LNCaP clone FGC (cell line): ENCODE data around the gene SLC5A1.

ENCODE experiments used
- DNase-seq: peaks from one replicate; pipeline ENCODE4 v3.0.0-alpha.2; 2011; ENCODE audit warnings: low read depth
- H3K4me3 ChIP-seq: 2 replicates; pipeline ENCODE4 v1.5.1; 2011; ENCODE audit warnings: mild to moderate bottlenecking, low read depth, low read length, control low read depth
- TF ChIP-seq, protein P1 (sequence below): IDR thresholded peaks from 2 replicates; pipeline ENCODE4 v1.5.1; 2012; ENCODE audit warnings: mild to moderate bottlenecking; ENCODE audit not compliant: control insufficient read depth, insufficient read depth; ENCODE audit errors: extremely low read depth

Gene SLC5A1

DNA sequence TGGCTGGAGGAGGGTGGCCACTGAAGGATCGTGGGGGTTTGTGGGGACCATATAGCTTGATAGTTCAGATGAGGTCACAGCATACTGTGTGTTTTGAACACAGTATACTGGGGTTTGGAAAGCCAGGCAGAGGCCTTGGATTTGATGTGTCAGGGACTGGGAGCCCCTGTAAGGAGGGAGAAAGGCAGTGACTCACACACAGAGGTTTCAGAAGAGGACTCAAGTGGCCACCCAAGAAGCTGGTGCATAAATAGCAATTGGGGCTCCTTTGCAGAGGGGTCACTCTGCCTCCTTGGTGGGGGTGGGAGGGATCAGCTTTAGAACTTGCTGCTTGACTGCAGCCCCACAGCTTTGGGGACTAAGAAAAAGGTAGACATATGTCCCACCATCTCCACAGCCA lies 39.3 kb downstream of the SLC5A1 start:
- TF ChIP-seq, protein P1, sequence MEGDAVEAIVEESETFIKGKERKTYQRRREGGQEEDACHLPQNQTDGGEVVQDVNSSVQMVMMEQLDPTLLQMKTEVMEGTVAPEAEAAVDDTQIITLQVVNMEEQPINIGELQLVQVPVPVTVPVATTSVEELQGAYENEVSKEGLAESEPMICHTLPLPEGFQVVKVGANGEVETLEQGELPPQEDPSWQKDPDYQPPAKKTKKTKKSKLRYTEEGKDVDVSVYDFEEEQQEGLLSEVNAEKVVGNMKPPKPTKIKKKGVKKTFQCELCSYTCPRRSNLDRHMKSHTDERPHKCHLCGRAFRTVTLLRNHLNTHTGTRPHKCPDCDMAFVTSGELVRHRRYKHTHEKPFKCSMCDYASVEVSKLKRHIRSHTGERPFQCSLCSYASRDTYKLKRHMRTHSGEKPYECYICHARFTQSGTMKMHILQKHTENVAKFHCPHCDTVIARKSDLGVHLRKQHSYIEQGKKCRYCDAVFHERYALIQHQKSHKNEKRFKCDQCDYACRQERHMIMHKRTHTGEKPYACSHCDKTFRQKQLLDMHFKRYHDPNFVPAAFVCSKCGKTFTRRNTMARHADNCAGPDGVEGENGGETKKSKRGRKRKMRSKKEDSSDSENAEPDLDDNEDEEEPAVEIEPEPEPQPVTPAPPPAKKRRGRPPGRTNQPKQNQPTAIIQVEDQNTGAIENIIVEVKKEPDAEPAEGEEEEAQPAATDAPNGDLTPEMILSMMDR: no peak
- no peak for DNase-seq
- H3K4me3 ChIP-seq: no peak overlapping the region

DNA sequence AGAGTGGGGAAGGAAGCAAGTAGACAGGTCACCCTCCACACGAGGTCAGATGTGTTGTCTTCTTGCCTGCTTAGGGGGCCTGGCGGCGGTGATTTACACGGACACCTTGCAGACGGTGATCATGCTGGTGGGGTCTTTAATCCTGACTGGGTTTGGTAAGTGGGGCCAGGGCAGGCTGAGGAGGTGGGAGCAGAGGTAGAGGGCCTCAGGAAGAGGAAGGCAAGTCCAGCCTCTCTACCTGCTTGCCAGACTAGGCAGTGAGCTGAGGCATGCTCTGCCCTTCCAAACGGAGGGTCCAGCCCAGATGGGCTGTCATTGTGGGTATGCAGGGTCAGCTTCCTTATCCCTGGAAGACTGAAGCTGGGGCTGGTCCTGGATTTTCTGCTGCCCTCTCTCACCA lies 39.9 kb downstream of the SLC5A1 start:
- TF ChIP-seq, protein P1: no peak
- no peak overlapping the region for H3K4me3 ChIP-seq
- no peak for DNase-seq

DNA sequence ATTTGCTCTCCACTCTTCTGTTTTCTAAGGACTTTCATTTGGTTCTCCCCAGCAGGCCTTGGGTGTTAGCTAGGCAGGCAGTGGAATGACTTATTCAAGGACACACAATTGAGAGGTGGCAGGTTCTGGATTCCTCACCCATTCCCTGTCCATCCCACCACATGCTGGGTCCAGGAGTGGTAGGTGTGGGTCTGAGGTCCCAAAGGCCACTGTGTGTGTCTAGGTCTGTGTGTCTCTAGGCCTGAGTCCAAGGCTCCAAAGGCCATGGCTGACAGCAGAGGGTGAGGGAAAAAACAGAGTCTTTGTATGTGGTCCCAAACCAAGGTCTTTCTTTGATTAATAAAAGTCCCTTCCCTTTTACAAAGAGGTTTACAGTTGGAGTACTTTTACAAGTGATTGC lies 40.8 kb downstream of the SLC5A1 start:
- TF ChIP-seq, protein P1: no peak
- no peak overlapping the region for H3K4me3 ChIP-seq

DNA sequence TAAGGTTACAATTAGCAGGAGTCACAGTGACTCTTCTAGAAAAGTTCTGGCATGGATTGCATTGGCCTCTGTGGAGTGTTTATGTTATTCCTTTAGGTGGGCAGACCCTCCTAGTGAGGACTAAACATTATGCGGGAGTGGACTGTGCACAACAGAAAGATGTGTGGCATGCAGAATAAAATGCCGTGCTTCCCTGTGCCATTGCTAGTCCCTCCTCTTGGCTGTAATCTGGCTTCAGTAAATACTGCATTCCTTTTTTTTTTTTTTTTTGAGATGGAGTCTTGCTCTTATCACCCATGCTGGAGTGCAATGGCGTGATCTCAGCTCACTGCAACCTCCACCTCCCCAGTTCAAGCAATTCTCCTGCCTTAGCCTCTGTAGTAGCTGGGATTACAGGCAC lies 45.0 kb downstream of the SLC5A1 start:
- H3K4me3 ChIP-seq: no peak overlapping the region
- no peak for DNase-seq
- TF ChIP-seq, protein P1: no peak

More for the DNA sequence above, 40.8 kb downstream of the SLC5A1 start:
- DNase-seq: no peak

DNA sequence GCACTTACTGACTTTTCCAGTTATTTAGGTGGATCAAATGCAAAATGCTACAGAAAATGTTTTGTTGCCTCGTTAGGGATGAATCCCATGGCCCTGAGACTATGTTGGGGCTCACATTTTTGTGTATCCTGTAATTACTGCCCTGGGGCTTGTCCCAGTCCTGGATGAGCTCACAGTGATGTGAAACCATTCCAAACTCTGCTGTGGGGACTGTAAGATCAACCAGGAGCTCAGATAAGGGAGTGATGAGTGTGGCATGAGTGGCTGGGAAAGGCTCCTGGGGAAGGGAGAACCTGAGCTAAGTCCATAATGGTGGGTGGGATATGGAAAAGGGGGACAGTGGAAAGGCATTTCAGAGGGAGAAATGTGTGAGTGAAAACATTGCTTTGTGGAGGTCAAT lies 54.0 kb downstream of the SLC5A1 start:
- no peak overlapping the region for H3K4me3 ChIP-seq
- TF ChIP-seq, protein P1: no peak
- no peak for DNase-seq

DNA sequence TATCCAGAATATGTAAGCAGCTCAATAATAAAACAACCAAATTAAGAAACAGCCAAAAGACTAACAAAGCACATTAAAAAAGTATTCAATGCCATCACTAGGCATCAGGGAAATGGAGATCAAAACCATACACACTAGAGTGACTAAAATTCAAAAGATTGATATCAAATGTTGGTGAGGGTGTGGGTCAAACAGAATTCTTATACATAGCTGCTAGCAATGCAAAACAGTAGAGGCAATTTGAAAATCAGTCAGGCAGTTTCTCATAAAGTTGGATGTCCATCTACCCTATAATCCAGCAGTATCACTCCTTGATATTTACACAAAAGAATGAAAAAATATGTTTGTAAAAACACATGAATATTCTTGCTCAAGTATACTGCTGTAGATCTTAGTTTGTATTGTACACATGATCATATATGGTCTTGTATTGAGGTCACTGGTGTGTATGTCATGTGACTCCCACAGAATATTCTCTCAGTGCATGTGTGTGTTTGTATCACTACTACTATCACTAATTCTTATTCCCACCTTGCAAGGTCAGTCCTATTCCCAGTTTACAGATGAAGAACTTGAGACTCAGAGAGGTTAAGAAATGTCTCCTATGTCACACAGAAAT lies 54.9 kb downstream of the SLC5A1 start:
- H3K4me3 ChIP-seq: no peak overlapping the region
- DNase-seq: no peak
- TF ChIP-seq, protein P1: no peak

DNA sequence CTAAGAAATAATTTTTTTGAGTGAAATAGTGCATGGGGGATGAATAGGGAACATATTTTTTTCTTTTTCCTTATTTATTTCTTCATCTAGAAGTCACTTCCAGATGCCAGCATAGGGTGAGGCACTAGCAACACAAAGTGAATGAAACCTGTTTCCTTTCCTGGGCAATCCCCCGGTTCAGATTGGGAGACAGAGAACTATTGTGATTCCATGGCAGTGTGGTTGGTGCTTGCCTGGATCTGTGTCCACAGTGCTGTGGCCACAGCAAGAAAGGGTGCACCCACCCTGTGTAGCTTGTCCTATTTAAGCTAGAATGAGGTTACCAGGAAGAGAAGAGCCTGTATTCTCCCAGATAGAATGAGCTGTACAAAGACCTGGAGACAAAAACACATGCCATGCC lies 57.6 kb downstream of the SLC5A1 start:
- TF ChIP-seq, protein P1: no peak

More for the DNA sequence above, 57.6 kb downstream of the SLC5A1 start:
- DNase-seq: no peak
- H3K4me3 ChIP-seq: no peak overlapping the region
